ENCODE results near the gene PDCD11. TPM values are rescaled to one million over a fixed set of nuclear protein-coding genes. Genes with fewer than 3 reads are reported as not detected.

PDCD11 gene
- total RNA-seq, 2 donors from 2014 or later, result 62.3 to 65.8 TPM

GRCh38 chr10:103441206-103441605, 44.8 kb downstream of the PDCD11 start:
- no peak overlapping the region for H3K27ac ChIP-seq (ENCODE audit: low read depth, low read length)
- H3K4me3 Mint-ChIP-seq, result no peak overlapping the region
- H3K4me3 ChIP-seq (ENCODE audit: low read length), result no peak overlapping the region
- peaks cover 90% of the 10 kb centered on the region for H3K36me3 ChIP-seq (ENCODE audit: control insufficient read depth, insufficient read depth, low read length)
- no peaks in the 10 kb centered on the region for H3K27me3 Mint-ChIP-seq (ENCODE audit: insufficient read depth)
- H3K4me1 Mint-ChIP-seq, result no peaks in the 10 kb centered on the region
- H3K27me3 ChIP-seq (ENCODE audit: control insufficient read depth, insufficient read depth, low read length, poor library complexity, severe bottlenecking), result no peaks in the 10 kb centered on the region
- no peaks in the 10 kb centered on the region for H3K9me3 Mint-ChIP-seq
- no peaks in the 10 kb centered on the region for H3K9me3 ChIP-seq (ENCODE audit: control insufficient read depth, low read length)
- H3K4me1 ChIP-seq (ENCODE audit: control insufficient read depth, insufficient read depth, low read length), result no peaks in the 10 kb centered on the region
- peaks cover 86% of the 10 kb centered on the region for H3K36me3 Mint-ChIP-seq (ENCODE audit: low read depth)
- WGBS, 2 experiments (ENCODE audit: insufficient coverage in 1 of 2, insufficient read length in 1 of 2), result 96 to 100% methylated on average over 1 to 8 of the region's 8 CpGs
- TF ChIP-seq, protein P1, sequence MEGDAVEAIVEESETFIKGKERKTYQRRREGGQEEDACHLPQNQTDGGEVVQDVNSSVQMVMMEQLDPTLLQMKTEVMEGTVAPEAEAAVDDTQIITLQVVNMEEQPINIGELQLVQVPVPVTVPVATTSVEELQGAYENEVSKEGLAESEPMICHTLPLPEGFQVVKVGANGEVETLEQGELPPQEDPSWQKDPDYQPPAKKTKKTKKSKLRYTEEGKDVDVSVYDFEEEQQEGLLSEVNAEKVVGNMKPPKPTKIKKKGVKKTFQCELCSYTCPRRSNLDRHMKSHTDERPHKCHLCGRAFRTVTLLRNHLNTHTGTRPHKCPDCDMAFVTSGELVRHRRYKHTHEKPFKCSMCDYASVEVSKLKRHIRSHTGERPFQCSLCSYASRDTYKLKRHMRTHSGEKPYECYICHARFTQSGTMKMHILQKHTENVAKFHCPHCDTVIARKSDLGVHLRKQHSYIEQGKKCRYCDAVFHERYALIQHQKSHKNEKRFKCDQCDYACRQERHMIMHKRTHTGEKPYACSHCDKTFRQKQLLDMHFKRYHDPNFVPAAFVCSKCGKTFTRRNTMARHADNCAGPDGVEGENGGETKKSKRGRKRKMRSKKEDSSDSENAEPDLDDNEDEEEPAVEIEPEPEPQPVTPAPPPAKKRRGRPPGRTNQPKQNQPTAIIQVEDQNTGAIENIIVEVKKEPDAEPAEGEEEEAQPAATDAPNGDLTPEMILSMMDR (conservative IDR thresholded peaks at IDR 0.05), result no peak
- no peak overlapping the region for H3K27ac Mint-ChIP-seq
- no peak overlapping the region for H3K9ac ChIP-seq (ENCODE audit: extremely low read depth, low read length, poor library complexity, severe bottlenecking)
- DNase-seq, result no peak

GRCh38 chr10:103441611-103442010, 45.2 kb downstream of the PDCD11 start:
- Histone ChIP-seq H3K9me3 (ENCODE audit: control insufficient read depth, low read length) (no peaks in the 10 kb centered on the region), H3K27ac (ENCODE audit: low read depth, low read length) (no peak overlapping the region), H3K36me3 (ENCODE audit: control insufficient read depth, insufficient read depth, low read length) (peaks cover 86% of the 10 kb centered on the region), H3K4me3 (ENCODE audit: low read length) (no peak overlapping the region), H3K9ac (ENCODE audit: extremely low read depth, low read length, poor library complexity, severe bottlenecking) (no peak overlapping the region), H3K4me1 (ENCODE audit: control insufficient read depth, insufficient read depth, low read length) (no peaks in the 10 kb centered on the region), H3K27me3 (ENCODE audit: control insufficient read depth, insufficient read depth, low read length, poor library complexity, severe bottlenecking) (no peaks in the 10 kb centered on the region)
- Mint-ChIP-seq H3K27ac (no peak overlapping the region), H3K9me3 (no peaks in the 10 kb centered on the region), H3K36me3 (ENCODE audit: low read depth) (peaks cover 86% of the 10 kb centered on the region), H3K4me3 (no peak overlapping the region), H3K27me3 (ENCODE audit: insufficient read depth) (no peaks in the 10 kb centered on the region), H3K4me1 (no peaks in the 10 kb centered on the region)
- no peak for DNase-seq
- TF ChIP-seq, protein P1 (conservative IDR thresholded peaks at IDR 0.05), result no peak
- 93 to 96% methylated on average over 7 to 8 of the region's 8 CpGs for WGBS, 2 experiments (ENCODE audit: insufficient coverage in 1 of 2, insufficient read length in 1 of 2)

DNA sequence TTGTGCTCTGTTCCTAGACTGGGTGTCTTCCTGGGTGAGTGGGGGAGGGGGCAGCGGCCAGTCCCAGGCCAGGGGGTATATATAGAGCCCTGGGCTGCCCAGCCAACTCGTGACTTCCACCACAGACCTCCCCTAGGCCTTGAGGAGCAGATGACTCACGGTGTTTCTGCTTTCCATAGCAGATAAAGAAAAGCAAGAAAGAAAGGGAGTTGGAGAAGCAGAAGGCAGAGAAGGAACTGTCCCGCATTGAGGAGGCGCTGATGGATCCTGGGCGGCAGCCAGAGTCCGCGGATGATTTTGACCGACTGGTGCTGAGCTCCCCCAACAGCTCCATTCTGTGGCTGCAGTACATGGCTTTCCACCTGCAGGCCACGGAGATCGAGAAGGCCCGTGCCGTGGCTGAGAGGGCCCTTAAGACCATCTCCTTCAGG, 45.6 kb downstream of the PDCD11 start:
- H3K27me3 ChIP-seq (ENCODE audit: control insufficient read depth, insufficient read depth, low read length, poor library complexity, severe bottlenecking), result no peaks in the 10 kb centered on the region
- H3K27ac ChIP-seq (ENCODE audit: low read depth, low read length), result no peak overlapping the region
- TF ChIP-seq, protein P1 (conservative IDR thresholded peaks at IDR 0.05), result no peak
- no peak overlapping the region for H3K4me3 Mint-ChIP-seq
- DNase-seq, result no peak
- peaks cover 84% of the 10 kb centered on the region for H3K36me3 ChIP-seq (ENCODE audit: control insufficient read depth, insufficient read depth, low read length)
- H3K27me3 Mint-ChIP-seq (ENCODE audit: insufficient read depth), result no peaks in the 10 kb centered on the region
- no peaks in the 10 kb centered on the region for H3K9me3 Mint-ChIP-seq
- no peaks in the 10 kb centered on the region for H3K4me1 Mint-ChIP-seq
- no peaks in the 10 kb centered on the region for H3K4me1 ChIP-seq (ENCODE audit: control insufficient read depth, insufficient read depth, low read length)
- H3K4me3 ChIP-seq (ENCODE audit: low read length), result no peak overlapping the region
- no peaks in the 10 kb centered on the region for H3K9me3 ChIP-seq (ENCODE audit: control insufficient read depth, low read length)
- no peak overlapping the region for H3K9ac ChIP-seq (ENCODE audit: extremely low read depth, low read length, poor library complexity, severe bottlenecking)
- WGBS, 2 experiments (ENCODE audit: insufficient coverage in 1 of 2, insufficient read length in 1 of 2), result 95 to 96% methylated on average over 11 to 13 of the region's 13 CpGs
- no peak overlapping the region for H3K27ac Mint-ChIP-seq
- peaks cover 85% of the 10 kb centered on the region for H3K36me3 Mint-ChIP-seq (ENCODE audit: low read depth)

Measured in endodermal cell (in vitro differentiated cells).